Stimulated activated CD4-positive, alpha-beta T cell treated with anti-CD3 and anti-CD28 coated beads, Interleukin-2, amount 100 ng/mL, for 48 hours (primary cell): Measurements from ENCODE around the gene EIF3J.

Experiments
- DNase-seq, 2 donors: peaks; one replicate each; pipeline ENCODE4 v3.0.0-alpha.2; 2020

Gene EIF3J

DNA sequence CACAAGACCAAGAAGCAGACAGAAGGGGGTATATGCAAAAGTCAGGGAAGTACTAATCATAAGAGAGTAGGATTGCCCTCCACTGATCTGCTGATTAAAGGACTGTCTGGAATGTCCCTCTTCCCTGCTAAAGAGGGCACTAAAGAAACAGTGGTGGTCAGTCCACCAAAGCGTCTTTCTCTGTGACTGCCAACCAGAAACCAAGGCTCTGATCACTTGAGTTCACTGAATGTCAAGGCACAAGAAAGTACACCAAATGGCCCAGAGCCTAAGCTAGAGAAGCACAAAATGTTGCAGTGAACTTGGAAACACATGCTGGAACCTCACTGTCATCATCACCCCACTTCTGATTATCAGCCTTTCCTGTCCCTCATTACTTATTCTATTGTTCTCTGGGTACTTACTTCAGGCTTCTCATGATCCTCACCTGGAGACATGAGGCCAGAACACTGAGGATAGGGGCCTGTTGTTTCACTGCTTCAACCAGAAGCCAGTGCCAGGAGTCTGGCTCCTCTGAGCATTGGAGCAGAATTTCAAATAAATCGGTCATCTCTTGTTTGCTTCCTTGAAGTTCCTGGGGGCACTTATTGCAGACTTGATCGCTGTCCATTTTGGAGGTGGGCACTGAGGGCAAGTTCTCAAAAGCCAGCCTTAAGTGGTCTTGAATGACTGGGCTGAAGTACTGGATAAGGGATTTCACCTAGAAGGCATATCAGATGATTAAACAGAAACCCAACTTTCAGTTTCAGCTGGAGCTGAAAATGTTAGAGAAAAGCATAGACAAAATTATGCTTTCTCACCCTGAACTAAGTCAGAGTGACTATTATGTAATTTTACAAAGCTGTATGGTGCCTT, 58.9 kb downstream of the EIF3J start:
- no peak for DNase-seq

DNA sequence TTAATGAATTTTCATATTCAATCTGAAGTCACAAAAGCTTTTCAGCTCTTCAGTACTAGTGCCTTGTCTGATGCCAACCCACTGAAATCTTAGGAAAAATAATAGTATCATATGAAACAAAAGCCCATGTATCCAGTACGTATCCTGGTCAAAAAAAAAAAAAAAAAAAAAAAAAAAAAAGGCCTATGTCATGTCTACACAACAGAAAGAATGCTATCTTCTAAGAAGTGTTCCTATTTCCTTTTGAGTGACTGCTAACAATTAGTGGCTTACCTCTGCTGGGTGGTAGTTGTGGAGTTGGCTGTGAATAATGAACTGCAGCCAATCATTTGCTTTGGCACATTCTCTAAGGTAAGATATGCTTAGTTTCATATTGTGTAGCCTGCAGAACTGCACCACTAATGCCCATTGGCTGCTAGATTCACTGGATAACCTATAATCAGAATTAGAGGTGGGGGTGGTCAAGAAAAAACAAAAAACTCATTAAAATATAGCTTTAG, 59.6 kb downstream of the EIF3J start:
- DNase-seq: no peak

DNA sequence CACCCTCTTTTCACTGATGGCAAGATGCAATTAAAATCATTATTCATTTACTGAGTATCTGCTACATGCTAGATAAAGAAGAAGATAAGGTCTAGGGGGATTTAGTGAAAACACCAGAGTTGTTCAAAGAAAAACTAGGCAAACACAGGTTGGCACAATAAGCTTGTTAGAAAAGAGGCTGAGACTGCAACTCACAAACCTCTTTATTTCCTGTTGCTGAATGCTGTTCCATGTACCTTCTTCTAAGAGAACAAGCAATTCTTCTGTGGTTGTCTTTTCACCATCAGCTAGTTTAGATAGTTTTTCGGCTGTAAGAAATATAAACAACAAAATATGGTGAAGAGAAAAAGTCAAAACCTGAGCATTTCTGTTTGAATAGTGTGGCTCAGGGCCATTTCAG, 61.1 kb downstream of the EIF3J start:
- no peak for DNase-seq

DNA sequence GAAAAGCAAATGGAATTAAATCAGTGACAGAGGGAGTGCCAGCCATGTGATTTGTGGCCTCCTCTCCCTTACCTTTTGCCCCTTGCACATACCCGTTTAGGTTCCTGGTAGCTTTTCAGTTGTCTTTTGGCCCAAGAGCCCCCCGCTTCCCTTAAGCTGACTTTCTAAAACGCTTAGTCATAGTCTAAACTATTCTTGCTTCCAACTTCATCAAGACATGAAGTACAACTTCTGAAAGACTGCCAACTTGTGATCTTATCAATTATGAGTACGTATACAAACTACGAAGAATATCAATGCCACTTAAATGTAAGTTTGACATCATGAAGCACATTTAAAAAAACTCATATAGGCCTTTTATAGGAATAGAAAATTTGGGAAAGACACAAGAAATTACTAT, 61.9 kb downstream of the EIF3J start:
- DNase-seq: no peak

DNA sequence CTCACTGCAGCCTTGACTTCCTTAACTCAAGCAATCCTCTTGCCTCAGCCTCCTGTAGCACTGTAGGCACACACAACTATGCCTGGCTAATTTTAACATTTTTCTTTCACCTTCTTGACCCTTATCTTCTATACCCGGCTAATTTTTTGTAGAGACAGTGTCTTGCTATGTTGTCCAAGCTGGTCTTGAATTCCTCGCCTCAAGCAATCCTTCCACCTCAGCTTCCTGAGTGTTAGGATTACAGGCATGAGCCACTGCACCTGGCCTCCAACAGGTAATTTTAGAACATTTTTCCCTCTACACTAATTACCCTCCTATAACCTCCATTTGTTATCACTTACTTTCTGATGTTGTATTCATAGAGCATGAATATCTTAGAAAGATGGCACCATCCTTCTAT, 66.2 kb downstream of the EIF3J start:
- DNase-seq: no peak

DNA sequence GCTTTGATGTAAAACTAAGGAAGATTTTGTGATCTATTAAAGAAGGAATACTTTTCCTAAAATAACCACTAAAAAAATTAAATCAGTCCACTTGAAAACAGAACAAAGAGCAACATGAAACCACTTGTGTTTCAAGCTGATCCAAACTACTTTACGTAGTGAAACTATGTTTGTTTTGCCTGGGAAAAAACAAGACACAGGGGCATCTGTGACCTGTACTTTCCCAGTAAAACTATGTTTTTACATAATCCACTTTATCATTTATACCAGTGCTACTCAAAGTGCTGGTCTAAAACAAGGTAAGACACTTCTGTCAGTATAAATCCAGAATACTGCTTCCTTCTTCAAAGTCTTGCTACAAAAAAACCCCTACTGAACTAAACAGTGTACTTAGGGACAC, 69.8 kb downstream of the EIF3J start:
- no peak for DNase-seq
